Activated CD8-positive, alpha-beta memory T cell treated with anti-CD3 and anti-CD28 coated beads, Interleukin-2, amount 50 U/mL, for 48 hours (primary cell): ENCODE data around the gene NCR1.
"Not testable (repeated sequence)": the region's sequence is repeated elsewhere in the genome, so short reads cannot be mapped to it uniquely, and the experiment has no call there.

Experiments used
- DNase-seq: peaks from one replicate; pipeline ENCODE4 v3.0.0-alpha.2; 2020

The NCR1 gene

GRCh38 chr19:54916822-54917221 is 10.9 kb downstream of the NCR1 start:
- no peak for DNase-seq

GRCh38 chr19:54918499-54918898 is 12.6 kb downstream of the NCR1 start:
- DNase-seq, result no peak

GRCh38 chr19:54919646-54920563 is 14.0 kb downstream of the NCR1 start:
- DNase-seq, result not testable (repeated sequence)

- DNase-seq, result no peak
These were observed 15.1 kb downstream of the NCR1 start for GRCh38 chr19:54921082-54921481.

- no peak for DNase-seq
These were observed 17.3 kb downstream of the NCR1 start for GRCh38 chr19:54923276-54923675.

GRCh38 chr19:54928299-54928698 is 22.4 kb downstream of the NCR1 start:
- DNase-seq, result no peak

GRCh38 chr19:54937926-54938325 is 32.0 kb downstream of the NCR1 start:
- no peak for DNase-seq

- DNase-seq, result no peak
These were observed 33.0 kb downstream of the NCR1 start for GRCh38 chr19:54938906-54939305.

- DNase-seq, result not testable (repeated sequence)
These were observed 33.6 kb downstream of the NCR1 start for GRCh38 chr19:54939538-54939937.

- DNase-seq, result not testable (repeated sequence)
These were observed 37.9 kb downstream of the NCR1 start for GRCh38 chr19:54943772-54944361.

GRCh38 chr19:54947381-54947780 is 41.4 kb downstream of the NCR1 start, which contains the start of gene NLRP7:
Gene NLRP7, minus strand, starts transcription at chr19:54947530.
- no peak for DNase-seq

- DNase-seq, result no peak
These were observed 43.5 kb downstream of the NCR1 start for GRCh38 chr19:54949412-54949811.

GRCh38 chr19:54950580-54950979 is 44.6 kb downstream of the NCR1 start:
- not testable (repeated sequence) for DNase-seq

GRCh38 chr19:54952591-54953344 is 46.8 kb downstream of the NCR1 start:
- no peak for DNase-seq

GRCh38 chr19:54953345-54953713 is 47.4 kb downstream of the NCR1 start:
- not testable (repeated sequence) for DNase-seq

GRCh38 chr19:54955376-54955775 is 49.4 kb downstream of the NCR1 start:
- DNase-seq, result no peak

GRCh38 chr19:54959840-54960239 is 53.9 kb downstream of the NCR1 start:
- no peak for DNase-seq
